ENCODE measurements around the gene DALRD3.

DALRD3 gene

GRCh38 chr3:48974076-48974864, 44.1 kb downstream of the DALRD3 start:
- no peak for DNase-seq (ENCODE audit: low spot score)

DNA sequence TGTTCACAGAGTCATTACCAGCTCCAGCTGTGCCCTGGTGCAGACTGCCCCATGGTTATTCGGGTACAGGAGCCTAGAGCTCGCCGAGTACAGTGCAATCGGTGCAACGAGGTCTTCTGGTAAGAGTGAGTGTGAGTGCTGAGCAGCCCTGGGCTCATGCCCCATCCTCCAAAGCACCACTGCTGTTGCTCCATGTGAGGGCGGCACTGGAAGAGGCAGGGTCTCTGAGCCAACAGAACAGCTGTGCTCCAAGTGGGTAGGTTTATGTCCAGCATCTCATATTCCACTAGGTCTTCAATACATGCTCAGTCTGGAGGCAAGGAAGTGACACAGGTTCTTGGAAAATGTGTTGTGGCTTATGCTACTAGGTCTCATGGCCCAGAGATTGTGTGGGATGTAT, 47.8 kb downstream of the DALRD3 start:
- DNase-seq (ENCODE audit: low spot score) = no peak

DNA sequence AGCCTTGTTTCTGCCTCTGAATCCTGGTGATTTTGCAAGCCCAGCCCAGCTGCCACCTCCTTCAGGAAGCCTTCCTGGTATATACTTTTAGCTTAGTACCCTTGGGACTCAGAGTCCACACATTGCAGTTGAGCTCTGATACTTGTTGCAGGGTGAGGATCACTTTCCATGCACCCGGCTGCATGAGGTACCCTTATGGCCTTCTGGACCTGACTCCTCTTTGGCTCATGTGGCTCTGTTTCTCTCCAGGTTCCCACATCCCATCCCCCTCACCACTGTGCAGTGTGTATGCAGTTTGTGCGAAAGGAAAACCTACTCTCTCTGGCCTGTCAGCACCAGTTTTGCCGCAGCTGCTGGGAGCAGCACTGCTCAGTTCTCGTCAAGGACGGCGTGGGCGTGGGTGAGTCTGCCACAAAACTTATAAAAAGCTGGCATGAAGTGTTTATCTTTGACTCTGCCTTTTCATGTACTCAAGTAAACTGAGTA, 51.5 kb downstream of the DALRD3 start:
- DNase-seq (ENCODE audit: low spot score) = no peak

DNA sequence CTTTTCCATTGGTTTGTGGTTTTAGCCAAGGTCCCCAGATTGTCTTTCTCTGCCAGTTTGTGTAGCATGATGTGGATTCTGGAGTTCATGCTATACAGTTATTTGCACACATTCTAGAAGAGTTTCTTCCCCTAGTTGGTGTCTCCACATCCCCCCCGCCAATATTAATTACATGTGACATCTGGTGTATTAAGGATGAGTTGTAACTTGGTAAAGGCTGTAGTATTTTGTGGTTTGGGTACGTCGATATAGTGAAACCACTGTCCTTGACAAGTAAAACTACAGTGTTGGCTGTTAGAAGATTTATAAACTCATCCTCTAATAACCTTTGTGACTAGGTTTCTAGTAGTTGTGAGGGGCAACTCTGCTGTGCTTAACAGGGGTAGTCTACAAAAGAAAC, 52.0 kb downstream of the DALRD3 start:
- DNase-seq (ENCODE audit: low spot score) = no peak

Measured in RKO (cell line).